Natural killer cell (primary cell): ENCODE measurements around the gene RBPJ. TPM values are rescaled to one million over a fixed set of nuclear protein-coding genes. Genes with fewer than 3 reads are reported as not detected.

Experiments
- ATAC-seq, 3 donors: fragments of 150-1000 bp in 2 of 3; fragments of 200-7000 bp in 1 of 3; cut with Tn5 transposase; 1 replicate in 1 of 3; 2 replicates in 2 of 3; pipeline ENCODE4 v1.10.0; 2021; ENCODE audit warnings: mild to moderate bottlenecking in 2 of 3, moderate library complexity in 2 of 3
- DNase-seq, 2 donors: peaks; one replicate each; pipeline versions ENCODE4 v3.0.0 to v3.0.0-alpha.2; 2013 to 2021; ENCODE audit warnings: mixed read lengths in 1 of 2
- H3K27ac ChIP-seq: one replicate; pipeline ENCODE4 v1.5.1; 2013; ENCODE audit warnings: mild to moderate bottlenecking, low read length
- H3K27me3 ChIP-seq: one replicate; pipeline ENCODE4 v1.6.1; 2013; ENCODE audit warnings: low read length; ENCODE audit not compliant: control insufficient read depth, insufficient read depth
- H3K36me3 ChIP-seq: one replicate; pipeline ENCODE4 v1.6.1; 2013; ENCODE audit warnings: low read length; ENCODE audit not compliant: control insufficient read depth, insufficient read depth
- H3K4me1 ChIP-seq: one replicate; pipeline ENCODE4 v1.6.1; 2013; ENCODE audit warnings: low read length; ENCODE audit not compliant: control insufficient read depth, insufficient read depth
- H3K4me3 ChIP-seq: one replicate; pipeline ENCODE4 v1.5.1; 2013; ENCODE audit warnings: low read length
- H3K9me3 ChIP-seq: one replicate; pipeline ENCODE4 v1.6.1; 2013; ENCODE audit warnings: low read length; ENCODE audit not compliant: control insufficient read depth, insufficient read depth
- H3K27ac Mint-ChIP-seq, 2 donors: one replicate each; pipeline ENCODE4 v1.8.0; 2022; ENCODE audit warnings: mild to moderate bottlenecking in 2 of 2, mixed read lengths in 2 of 2, moderate library complexity in 1 of 2
- H3K27me3 Mint-ChIP-seq, 2 donors: one replicate each; pipeline ENCODE4 v1.8.0; 2022; ENCODE audit warnings: low read depth in 2 of 2, mixed read lengths in 2 of 2
- H3K36me3 Mint-ChIP-seq: one replicate; pipeline ENCODE4 v1.8.0; 2022; ENCODE audit warnings: mixed read lengths
- H3K4me1 Mint-ChIP-seq, 2 donors: one replicate each; pipeline ENCODE4 v1.8.0; 2022; ENCODE audit warnings: mixed read lengths in 2 of 2
- H3K4me3 Mint-ChIP-seq: one replicate; pipeline ENCODE4 v1.8.0; 2022; ENCODE audit warnings: mild to moderate bottlenecking, moderate library complexity, mixed read lengths
- H3K9me3 Mint-ChIP-seq, 2 donors: one replicate each; pipeline ENCODE4 v1.8.0; 2022; ENCODE audit warnings: mixed read lengths in 2 of 2
- whole genome bisulfite sequencing: methylation state at CpG from one replicate; pipeline ENCODE4 v1.1.7; 2013; ENCODE audit warnings: missing lambda C conversion rate; ENCODE audit not compliant: insufficient coverage; 5-methylcytosine and 5-hydroxymethylcytosine counted together
- intact Hi-C: fragments of 100-400 bp; cut with micrococcal nuclease; formaldehyde crosslinking; loops from one replicate; pipeline ENCODE4 v1.14.2; 2022
- total RNA-seq, 4 donors: library from RNA; stranded (reverse); fragments of 120-200 nt in 1 of 4; gene quantifications; one replicate each; pipeline versions ENCODE4 v1.2.3 to v1.2.4, GENCODE V29; 2013 to 2022
- TF ChIP-seq, protein P1 (sequence below): fragments of 200-600 bp; IDR thresholded peaks from one replicate; pipeline ENCODE4 v1.8.0; 2022; ENCODE audit warnings: antibody characterized with exemption

The RBPJ gene
- total RNA-seq, result 10 to 100 TPM; 46.4 to 53.3 (median 48.8) TPM
- total RNA-seq (2013), result 73.0 TPM

DNA sequence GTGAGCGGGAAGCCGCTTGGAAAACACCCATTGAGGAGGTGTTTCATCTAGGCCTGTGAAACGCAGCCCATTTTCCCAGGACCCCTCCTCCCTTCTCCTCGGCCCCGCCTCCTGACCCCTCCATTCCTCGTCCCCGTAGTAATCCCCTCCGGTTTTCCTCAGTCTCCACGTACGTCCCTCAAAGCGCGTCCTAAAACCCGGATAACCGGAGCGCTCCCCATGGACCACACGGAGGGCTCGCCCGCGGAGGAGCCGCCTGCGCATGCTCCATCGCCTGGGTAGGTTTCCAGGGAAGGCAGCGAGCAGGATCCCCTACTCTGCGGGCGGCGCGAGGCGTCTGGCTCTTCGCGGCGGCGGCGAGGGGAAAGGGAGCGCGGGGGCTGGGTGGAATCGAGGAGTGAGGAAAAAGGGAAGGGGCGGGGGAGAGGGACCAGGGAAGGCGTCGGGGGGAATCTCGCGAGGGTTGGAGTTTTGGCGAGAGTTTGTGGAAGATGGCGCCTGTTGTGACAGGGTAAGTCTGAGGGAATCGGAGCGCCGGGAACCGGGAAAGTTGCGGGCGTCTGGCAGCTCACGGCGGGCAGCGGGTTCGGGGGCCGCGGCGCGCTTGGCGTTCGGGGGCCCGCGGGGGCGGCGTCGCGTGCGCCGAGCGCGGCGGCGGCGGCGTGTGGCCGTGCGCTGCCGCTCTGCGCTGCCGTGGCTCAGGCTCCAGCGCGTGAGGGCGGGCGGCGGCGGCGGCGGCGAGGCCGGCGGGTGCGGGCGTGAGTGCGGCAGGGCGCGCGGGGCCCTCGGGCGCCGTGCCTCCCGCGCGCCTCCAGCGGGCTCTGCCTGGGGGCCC lies at the start of gene RBPJ:
RBPJ (plus strand) TSS at position 477 of the 835 bp plus-strand sequence; CDS start at position 492, 15 bp downstream.
- ATAC-seq, result peak; percentile 45 to 52 (median 49)
- TF ChIP-seq, protein P1, sequence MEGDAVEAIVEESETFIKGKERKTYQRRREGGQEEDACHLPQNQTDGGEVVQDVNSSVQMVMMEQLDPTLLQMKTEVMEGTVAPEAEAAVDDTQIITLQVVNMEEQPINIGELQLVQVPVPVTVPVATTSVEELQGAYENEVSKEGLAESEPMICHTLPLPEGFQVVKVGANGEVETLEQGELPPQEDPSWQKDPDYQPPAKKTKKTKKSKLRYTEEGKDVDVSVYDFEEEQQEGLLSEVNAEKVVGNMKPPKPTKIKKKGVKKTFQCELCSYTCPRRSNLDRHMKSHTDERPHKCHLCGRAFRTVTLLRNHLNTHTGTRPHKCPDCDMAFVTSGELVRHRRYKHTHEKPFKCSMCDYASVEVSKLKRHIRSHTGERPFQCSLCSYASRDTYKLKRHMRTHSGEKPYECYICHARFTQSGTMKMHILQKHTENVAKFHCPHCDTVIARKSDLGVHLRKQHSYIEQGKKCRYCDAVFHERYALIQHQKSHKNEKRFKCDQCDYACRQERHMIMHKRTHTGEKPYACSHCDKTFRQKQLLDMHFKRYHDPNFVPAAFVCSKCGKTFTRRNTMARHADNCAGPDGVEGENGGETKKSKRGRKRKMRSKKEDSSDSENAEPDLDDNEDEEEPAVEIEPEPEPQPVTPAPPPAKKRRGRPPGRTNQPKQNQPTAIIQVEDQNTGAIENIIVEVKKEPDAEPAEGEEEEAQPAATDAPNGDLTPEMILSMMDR, result no peak
- Mint-ChIP-seq H3K36me3 (no peaks in the 10 kb centered on the region), H3K4me3 (peak within 1 kb of the TSS; percentile 100), H3K4me1 (peaks cover 39 to 49% of the 10 kb centered on the region in 2 donors), H3K27me3 (peaks cover 0 to 14% of the 10 kb centered on the region in 2 donors), H3K9me3 (peaks cover 2 to 4% of the 10 kb centered on the region in 2 donors), H3K27ac (peak within 1 kb of the TSS; percentile 92 to 96)
- Histone ChIP-seq H3K4me1 (peaks cover 27% of the 10 kb centered on the region), H3K36me3 (no peaks in the 10 kb centered on the region), H3K27me3 (no peaks in the 10 kb centered on the region), H3K27ac (peak within 1 kb of the TSS; percentile 95), H3K4me3 (peak within 1 kb of the TSS; percentile 96), H3K9me3 (no peaks in the 10 kb centered on the region)
- WGBS, result under 1% methylated on average over 102 of the region's 102 CpGs
- DNase-seq, result peak; percentile 82 to 93
- intact Hi-C loops, result loop anchor here (2.0 to 10.0 kb wide), 4 partner anchors 246 to 540 kb away; partner anchors contain the start of genes SMIM20 and STIM2

DNA sequence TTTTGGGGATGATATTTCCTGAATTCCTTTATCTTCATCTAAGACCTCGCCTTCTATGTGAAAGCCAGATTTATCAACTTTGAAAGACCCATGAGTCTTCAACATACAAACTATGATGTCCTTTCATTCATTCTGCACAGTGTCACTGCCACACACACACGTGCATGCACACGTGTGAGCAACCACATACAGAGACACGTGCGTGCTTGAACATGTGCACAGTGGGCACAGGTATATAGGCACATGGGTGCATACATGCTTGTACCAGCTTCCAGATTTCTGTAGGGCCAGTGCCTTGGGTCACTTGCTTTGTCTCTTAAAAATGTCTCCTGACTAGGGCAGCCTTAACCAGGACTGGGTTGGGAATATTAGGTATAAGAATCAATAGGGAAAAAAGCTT lies 49.1 kb upstream of the RBPJ start:
- Histone ChIP-seq H3K36me3 (no peaks in the 10 kb centered on the region), H3K9me3 (no peaks in the 10 kb centered on the region), H3K27me3 (no peaks in the 10 kb centered on the region), H3K4me1 (peaks cover 6% of the 10 kb centered on the region), H3K27ac (no peak overlapping the region), H3K4me3 (no peak overlapping the region)
- 97% methylated on average over 5 of the region's 5 CpGs for WGBS
- Mint-ChIP-seq H3K9me3 (no peaks in the 10 kb centered on the region), H3K36me3 (no peaks in the 10 kb centered on the region), H3K27ac (no peak overlapping the region), H3K4me1 (no peaks in the 10 kb centered on the region), H3K4me3 (no peak overlapping the region), H3K27me3 (peaks cover 14 to 29% of the 10 kb centered on the region in 2 donors)
- no peak for DNase-seq
- TF ChIP-seq, protein P1, result no peak
- intact Hi-C loops, result no loop called here
- no peak for ATAC-seq

DNA sequence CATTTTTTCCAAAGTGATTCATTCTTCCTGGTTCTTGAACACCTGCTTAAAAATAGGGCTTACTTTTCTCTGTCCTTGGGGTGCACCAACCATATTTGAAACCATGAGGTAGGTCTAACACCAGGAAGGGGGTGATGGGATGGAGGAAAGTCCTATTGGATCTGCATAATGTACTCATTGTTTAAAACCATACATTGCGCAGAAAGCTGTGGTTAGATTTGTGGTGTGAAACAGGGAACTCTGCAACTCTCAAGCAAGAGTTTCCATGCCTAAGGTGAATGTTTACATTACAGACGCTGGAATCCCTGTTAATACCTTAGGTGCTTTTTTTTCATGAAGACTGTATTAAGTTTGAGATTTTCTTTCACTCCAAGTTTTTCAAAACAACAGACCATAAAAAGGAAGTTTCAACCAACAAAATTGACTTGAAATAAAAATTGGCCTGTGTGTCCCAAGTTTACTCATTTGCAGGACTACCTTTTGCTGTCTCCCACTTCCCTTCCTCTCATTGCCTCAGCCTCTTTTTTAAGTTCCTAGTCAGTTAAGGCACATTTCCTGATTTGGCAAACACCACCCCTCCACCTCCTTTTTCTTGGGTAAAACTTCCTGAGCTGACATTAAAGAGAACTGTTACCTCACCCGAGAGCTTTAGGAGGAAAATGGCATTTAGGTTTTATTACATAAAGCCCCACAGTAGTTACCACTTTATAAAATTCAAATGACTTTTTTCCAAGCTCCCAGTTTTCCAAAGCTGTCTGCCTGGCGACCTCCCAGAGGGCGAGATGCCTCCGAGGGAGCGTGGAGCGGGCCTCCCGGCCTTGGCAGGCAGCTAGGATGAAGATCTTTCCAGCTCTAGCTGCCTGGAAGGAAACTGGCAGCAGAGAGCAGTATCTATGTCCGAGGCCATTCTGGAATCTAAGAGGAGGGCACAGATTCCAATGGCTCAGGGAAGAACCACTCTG lies 47.9 kb upstream of the RBPJ start:
- H3K9me3 ChIP-seq, result no peaks in the 10 kb centered on the region
- TF ChIP-seq, protein P1, result no peak
- no peak overlapping the region for H3K4me3 ChIP-seq
- H3K27ac ChIP-seq, result no peak overlapping the region
- Mint-ChIP-seq H3K27me3 (peaks cover 14 to 27% of the 10 kb centered on the region in 2 donors), H3K27ac (no peak overlapping the region), H3K4me1 (no peaks in the 10 kb centered on the region), H3K9me3 (no peaks in the 10 kb centered on the region), H3K36me3 (no peaks in the 10 kb centered on the region), H3K4me3 (no peak overlapping the region)
- no peaks in the 10 kb centered on the region for H3K27me3 ChIP-seq
- intact Hi-C loops, result no loop called here
- 70% methylated on average over 9 of the region's 10 CpGs for WGBS
- ATAC-seq (no peak), DNase-seq (no peak)
- H3K36me3 ChIP-seq, result no peaks in the 10 kb centered on the region
- peaks cover 6% of the 10 kb centered on the region for H3K4me1 ChIP-seq
